ENCODE measurements around the gene CNOT6.
"Not testable (repeated sequence)": the region's sequence is repeated elsewhere in the genome, so short reads cannot be mapped to it uniquely, and the experiment has no call there.

The CNOT6 gene

GRCh38 chr5:180494060-180494509 lies at the start of gene CNOT6:
Gene CNOT6 (plus strand): TSS chr5:180494379. CDS start chr5:180529277, 34,898 bp downstream.
- DNase-seq, result peak; percentile 89

DNA sequence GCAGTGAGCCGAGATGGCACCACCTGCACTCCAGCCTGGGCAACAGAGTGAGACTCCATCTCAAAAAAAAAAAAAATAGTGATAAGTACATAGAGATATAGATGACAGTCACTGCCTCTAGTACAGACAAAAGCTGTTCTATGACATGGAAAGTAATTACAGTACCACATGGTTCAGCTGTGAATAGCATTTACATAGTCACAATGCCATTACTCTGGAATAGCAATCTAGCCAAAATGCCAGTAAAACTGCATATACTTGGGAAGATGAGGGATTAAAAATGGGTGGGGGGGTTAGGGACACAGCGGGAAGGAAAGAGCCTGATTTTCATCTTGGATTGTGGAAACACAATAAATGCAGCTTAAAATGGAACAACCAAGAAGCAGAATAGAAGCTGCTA lies 39.4 kb upstream of the CNOT6 start:
- no peak for DNase-seq

GRCh38 chr5:180455872-180456271 lies 38.3 kb upstream of the CNOT6 start:
- no peak for DNase-seq

- DNase-seq, result no peak
These were observed 37.4 kb upstream of the CNOT6 start for GRCh38 chr5:180456792-180457191.

- DNase-seq, result not testable (repeated sequence)
These were observed 35.1 kb upstream of the CNOT6 start for GRCh38 chr5:180458852-180459673.

GRCh38 chr5:180459674-180460142 lies 34.5 kb upstream of the CNOT6 start:
- not testable (repeated sequence) for DNase-seq

DNA sequence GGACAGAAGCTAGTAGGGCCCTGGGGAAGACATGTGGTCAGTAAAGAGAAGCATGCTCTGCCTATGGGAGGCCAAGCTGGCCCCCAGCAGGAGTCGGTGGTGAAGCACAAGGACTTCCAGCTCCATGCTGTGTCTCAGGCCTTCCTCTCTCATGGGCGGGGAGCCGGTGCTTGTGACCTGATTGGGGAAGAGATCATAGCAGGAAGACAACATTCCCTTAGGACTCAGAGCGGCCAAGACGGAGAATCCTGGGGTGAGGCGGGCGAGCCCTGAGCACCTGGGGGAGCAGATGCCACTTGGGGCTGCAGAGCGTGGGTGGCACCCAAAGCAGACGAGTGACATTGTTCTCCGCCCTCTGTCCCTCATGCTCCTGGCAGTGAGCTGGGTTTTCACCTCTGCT lies 33.3 kb upstream of the CNOT6 start:
- no peak for DNase-seq

DNA sequence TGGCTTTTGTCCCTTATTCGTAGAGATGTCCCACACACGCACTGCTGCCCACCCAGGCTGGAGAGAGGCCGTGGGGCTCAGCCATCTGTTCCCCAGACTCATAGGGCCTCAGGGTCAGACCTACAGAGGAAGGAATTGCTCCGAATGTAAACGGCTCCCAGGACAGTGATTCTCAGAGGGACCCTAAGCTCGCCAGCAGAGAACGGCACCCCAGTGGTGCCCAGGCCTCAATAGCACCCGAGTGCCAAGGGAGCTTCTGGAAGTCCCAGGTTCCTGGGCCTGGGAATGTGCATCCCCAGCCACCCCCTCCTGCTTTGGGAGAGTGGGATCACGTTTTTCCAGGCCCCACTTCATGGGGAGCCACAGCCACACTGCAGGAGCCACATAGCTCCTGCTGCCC lies 32.9 kb upstream of the CNOT6 start:
- DNase-seq, result no peak

GRCh38 chr5:180463216-180463900 lies 30.8 kb upstream of the CNOT6 start:
- no peak for DNase-seq

DNA sequence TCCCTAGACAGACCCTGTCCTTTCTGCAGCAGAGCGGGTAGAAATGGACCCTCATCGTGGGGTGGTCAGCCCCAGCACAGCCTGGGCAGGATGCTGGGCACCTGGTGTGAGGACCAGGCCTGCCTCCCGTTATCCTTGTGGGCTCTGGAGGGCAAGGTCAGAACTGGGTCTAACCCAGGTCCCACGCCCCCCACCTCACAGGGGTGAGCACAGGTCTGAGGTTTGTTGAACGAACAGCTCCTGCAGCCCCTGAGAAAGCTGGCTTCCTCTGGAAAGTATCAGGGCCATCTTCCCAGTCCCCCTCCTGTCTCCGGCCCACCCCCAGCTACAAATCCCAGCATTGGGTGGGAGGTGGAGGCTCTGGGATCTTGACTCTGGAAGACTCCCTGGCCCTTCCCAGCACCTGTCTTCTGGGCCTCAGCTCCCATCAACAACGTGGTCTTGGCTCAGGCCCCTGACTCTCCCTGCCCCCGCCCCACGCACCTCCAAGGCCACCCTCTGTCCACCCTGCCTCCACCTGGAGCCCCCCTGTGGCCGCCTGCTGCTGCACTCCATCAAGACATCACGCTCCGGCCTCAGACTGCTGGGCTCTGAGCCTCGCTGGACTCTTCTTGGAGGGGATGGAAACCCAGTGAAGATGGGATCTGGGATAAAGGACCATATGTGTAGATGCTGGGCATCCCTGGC lies 30.1 kb upstream of the CNOT6 start:
- no peak for DNase-seq

- DNase-seq, result no peak
These were observed 29.6 kb upstream of the CNOT6 start for GRCh38 chr5:180464603-180464970.

DNA sequence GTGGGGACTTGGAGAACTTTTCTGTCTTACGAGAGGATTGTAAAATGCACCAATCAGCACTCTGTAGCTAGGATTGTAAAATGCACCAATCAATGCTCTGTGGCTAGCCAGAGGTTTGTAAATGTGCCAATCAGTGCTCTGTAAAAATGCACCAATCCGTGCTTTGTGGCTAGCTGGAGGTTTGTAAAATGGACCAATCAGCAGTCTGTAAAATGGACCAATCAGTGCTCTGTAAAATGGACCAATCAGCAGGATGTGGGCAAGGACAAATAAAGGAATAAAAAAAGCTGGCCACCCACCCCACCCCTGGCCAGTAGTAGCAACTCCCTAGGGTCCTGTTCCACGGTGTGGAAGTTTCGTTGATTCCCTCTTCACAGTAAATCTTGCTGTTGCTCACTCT lies 29.1 kb upstream of the CNOT6 start:
- DNase-seq, result not testable (repeated sequence)

GRCh38 chr5:180466316-180466715 lies 27.9 kb upstream of the CNOT6 start:
- DNase-seq, result no peak

GRCh38 chr5:180467028-180467975 lies 26.9 kb upstream of the CNOT6 start:
- DNase-seq, result no peak

DNA sequence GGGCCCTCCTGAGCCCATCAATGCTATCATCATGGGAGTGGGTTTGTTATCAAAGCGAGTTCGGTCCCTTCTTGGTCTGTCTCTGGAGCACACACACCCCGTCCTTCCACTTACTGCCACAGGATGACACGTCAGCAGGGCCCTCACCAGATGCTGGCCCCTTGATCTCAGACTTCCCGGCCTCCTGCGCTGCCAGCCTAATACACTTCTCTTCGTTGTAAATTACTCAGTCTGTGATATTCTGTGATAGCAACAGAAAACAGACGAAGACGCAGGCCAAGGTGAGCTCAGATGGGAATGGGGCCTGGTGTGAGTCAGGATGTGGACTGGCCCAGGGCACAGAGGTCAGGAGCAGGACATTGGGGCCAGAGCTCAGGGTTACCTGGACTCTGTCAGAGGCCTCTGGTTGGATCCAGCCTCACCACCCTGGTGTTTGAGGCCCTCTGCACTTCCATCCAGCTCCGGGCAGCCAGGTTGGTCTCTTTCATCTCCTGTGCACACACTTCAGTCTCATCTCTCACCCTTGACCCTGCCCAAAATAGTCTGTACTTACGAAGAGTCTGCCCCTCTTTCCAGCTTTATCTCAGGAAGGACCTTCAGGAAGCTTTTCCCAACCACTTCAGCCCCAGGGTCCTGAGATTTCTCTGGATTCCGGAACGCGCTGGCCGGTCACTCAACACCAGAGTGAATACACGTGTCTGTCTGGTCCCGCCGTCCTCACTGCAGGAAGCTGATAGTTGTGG lies 26.0 kb upstream of the CNOT6 start:
- no peak for DNase-seq

GRCh38 chr5:180468732-180469585 lies 25.2 kb upstream of the CNOT6 start:
- DNase-seq, result no peak

- DNase-seq, result no peak
These were observed 24.7 kb upstream of the CNOT6 start for GRCh38 chr5:180469586-180469865.

- DNase-seq, result no peak
These were observed 24.3 kb upstream of the CNOT6 start for GRCh38 chr5:180469866-180470265.

- DNase-seq, result no peak
These were observed 23.8 kb upstream of the CNOT6 start for GRCh38 chr5:180470361-180470760.

GRCh38 chr5:180470966-180471582 lies 23.1 kb upstream of the CNOT6 start:
- peak; percentile 28 for DNase-seq
